ENCODE results near the gene NRP1.

NRP1 gene

DNA sequence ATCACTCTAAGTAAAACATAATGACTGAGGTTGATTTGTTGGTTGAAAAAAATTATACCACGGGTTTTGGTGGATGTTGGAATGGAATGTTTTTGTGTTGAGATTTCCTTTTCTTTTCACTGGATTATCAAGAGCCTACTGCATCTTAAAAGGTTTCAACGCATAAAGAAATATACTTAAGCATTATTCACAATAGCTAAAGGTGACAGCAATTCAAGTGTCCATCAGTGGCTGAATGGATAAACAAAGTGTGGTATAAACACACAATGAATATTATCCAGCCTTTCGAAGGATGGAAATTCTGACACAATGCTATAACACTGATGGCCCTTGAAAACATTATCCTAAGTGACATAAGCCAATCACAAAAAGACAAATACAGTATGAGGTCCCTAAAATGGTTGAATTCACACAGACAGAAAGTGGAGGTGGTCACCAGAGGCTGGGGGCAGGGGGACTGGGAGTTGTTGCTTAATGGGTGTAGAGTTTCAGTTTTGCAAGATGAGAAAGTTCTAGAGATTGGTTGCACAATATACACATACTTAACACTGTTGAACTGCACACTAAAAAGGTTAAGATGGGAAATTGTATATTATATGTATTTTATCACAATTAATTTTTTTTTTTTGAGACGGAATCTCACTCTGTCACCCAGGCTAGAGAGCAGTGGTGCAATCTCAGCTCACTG, 122.3 kb downstream of the NRP1 start:
- DNase-seq (ENCODE audit: low read depth) = no peak

DNA sequence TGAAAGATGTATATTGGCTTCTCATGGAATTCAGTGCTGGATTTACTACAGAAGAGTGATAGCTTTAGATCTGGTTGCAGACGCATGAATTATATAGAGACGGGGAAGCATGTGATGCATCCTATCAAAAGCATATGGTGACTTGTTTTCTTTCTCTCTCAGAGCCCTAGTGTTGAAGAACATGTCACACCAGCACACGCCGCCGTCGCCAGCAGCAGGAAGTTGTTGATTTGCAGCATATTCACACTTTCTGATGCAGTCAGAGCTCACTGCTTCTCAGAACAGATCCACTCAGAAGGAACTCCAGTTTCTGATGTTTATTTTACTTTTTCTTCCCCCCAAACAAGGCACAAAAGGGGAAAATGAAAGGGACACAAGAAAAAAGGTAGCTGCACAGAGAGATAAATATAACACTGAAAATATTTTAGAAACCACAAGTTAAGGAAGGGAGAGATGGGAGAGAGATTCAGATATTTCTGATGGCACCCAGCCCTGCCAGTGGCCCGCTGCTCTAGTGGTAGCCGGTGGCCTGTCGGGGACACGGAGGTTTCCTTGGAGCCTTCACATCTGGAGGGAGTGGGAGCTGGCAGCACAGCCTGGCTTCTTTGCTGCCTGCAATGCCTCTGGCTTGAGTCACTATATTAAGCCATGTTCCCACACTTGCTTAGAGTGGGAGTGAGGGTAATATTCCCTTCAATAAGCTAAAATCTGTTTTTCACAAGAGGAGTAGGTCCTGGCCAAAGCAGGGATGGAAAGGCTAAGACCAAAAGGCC, 123.2 kb downstream of the NRP1 start:
- DNase-seq (ENCODE audit: low read depth) = no peak

DNA sequence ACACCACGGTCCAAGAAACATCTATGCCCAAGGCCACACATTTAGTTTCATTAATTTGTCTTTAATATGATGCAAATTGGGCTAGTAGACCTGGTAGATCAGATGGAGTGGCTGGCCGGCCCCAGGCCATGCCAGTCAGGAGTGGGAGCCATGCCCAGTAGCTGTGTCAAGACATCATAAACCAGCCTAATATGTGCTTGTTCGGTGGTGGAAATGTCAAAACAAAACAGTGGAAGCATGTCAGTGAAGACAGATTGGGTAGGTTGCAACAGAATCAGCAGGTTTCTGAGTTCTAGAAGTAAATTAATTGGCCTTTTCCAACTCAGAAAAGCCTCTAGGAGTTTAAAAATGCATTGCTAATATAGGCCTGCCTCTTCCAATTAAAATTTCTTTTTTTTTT, 124.7 kb downstream of the NRP1 start:
- DNase-seq (ENCODE audit: low read depth) = no peak

DNA sequence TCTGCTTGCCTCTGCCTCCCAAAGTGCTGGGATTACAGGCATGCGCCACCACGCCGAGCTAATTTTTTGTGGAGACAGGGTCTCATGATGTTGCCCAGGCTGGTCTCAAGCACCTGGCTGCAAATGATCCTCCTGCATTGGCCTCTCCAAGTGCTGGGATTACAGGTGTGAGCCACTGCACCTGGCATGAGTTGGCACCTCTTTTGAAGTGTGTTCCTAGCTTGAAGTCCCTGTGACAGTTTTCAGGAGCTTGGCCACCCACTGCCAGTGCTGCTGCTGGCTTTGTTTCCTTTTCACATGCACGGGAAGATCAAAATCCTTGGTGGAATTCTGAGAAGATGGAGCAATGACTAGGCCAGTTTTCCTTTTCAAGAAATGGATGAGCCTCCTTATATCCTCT, 126.3 kb downstream of the NRP1 start:
- DNase-seq (ENCODE audit: low read depth) = no peak

DNA sequence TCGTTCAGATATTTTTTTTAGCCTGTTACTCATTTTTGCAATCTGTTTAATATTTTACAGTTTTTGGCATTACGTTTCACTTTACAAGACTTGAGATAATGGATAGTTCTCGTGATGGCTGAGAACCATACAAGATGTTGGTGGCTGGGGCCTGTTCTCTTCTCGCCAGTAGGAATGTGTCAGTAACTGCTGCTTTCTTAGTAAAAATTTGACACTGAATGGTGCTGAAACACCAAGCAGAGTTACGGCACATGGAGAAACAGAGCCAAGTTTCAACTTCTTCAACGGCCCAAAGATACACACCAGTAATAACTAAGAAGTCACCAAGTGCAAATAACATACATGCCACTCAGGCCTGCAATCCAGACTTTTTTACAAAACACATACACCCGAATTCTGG, 130.4 kb downstream of the NRP1 start:
- DNase-seq (ENCODE audit: low read depth) = no peak

DNA sequence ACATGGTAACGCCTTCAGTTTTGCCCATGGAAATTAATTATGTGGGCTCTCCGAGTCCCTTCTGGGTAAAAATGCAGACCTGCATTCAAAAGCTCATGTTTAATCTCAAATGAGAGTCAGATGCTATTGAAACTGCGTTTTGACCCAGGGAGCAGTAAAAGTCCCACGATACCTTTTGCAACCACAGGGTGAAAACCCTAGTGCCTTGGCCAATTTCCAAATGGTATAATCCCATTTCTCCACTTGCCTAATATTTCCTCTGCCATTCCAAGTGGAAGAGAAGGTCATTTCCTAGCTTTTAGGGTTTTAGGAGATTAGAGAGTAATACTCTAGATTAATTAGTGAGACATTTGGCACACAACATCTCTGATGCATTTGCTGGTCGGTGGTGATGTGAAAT, 132.5 kb downstream of the NRP1 start:
- DNase-seq (ENCODE audit: low read depth) = no peak

DNA sequence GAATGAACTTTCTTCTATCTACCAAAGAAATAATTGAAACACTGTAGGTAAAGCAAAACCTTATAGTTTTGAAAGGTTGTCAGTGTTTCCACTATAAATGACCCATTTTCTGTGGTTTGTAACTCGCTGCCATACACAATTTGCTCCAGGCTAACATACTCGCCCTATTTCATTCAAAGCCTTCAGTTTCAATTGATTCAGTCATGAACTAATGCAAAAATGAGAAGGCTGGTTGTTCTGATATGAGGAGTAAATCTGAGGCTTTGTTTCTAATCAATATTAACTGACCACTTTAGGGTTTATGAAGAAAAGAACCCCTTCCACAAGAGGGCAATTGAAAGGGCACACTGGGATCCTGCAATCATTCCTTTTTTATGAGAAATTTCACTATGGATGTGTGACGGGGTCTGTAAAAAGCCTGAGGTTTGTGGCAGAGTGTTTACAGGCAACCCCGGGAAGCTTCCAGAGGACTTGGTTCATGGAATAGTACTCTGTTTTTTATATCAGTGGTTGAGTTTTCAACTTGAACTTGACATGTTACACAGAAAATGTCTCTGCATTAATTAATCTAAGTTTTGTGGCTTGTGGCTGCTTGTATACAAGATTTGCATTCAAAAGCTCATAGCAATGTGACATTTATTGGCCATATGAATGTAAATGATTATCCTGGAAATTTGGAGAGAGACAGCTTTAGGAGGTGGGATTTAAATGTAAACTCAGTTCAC, 133.2 kb downstream of the NRP1 start:
- DNase-seq (ENCODE audit: low read depth) = no peak

DNA sequence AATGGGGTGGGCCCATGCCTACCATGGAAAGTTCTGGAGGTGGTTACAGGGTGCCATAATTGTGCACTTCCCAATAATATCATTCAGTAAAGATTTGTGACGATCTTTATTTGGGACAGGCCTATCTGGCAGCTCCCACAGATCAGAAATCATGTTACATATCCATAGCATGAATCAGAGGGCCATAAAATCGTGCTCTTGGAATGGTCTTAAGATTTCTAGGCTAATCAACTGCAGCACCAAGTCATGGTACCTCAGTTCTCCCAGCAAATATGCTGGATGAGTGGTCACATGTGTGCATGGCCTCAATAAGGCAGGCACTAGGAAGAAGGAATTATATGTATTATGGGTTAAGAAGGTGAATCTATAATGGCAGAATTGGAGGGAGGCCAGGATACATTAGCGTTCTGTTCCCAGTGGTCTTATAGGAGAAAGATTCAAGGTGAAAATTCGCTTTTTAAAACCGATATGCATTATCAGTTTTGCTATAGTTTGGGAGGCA, 134.7 kb downstream of the NRP1 start:
- no peak for DNase-seq (ENCODE audit: low read depth)

DNA sequence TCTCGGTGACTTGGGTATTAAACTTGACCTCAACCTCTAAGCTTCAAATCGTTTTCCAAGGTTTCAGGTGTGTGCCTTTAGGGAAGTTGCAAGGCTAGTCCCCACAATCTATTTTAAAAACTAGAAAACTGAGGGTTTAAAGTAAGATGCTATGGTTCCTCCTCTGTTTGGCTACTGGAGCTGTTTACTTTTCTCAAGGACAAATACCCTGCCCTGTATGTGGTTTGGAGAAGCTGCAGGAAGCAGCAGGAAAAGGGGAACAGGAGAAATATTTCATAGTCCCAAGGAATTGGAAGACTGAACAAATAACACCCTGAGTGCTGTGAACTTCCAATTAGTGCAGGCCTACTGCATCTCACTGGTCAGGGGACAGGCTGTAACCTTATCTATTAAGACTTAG, 135.9 kb downstream of the NRP1 start:
- DNase-seq (ENCODE audit: low read depth) = no peak

DNA sequence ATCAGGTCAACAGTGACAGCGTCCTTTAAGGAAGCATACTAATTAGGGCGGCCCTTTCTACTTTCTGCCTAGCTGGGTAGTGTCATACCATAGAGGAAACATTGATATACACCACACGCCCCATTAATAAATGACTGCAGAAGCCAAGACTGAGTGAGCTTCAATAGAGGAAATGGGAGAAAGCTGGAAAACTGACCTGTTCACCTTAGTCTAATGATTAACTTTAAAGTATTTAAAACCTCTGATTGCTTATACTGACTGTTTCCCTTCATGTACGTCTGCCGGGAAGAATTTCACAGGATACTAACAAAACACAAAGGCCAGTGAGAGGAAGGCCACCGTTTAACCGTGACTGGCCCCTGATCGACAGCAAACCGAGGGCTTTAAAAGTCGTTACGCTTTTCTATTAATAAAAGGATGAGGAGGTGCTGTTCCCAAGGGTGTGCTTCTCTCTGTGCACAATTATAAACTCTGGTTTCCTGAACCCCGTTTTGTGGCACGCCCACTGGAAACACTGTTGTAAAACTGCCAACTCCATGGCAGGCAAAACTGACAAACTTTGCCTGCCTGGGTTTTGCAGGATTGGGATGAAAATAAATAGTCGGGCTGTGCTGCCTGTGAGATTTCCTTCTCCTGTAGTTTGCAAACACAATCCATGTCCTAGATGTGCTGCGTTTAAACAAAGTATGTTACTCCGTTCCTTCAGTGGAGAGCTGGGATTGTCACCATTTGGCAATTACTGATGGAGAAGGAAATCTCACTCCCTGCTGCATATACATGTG, 137.6 kb downstream of the NRP1 start:
- no peak for DNase-seq (ENCODE audit: low read depth)

DNA sequence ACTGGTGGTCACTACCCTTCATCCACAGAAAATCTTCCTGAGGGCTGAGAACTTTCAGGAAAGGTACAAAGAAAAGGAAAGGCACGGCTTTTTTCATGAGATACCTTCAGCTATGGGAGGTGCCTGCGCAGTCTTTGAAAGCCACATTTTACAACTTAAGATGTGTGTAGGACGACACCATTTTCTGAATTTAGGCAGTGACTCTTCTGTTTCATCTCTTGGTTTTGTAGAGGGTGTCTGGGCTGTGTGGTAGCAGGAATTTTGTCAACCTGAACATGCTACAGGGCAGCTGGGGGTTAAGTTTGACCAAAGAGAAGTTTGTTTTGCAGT, 138.1 kb downstream of the NRP1 start:
- DNase-seq (ENCODE audit: low read depth) = no peak

DNA sequence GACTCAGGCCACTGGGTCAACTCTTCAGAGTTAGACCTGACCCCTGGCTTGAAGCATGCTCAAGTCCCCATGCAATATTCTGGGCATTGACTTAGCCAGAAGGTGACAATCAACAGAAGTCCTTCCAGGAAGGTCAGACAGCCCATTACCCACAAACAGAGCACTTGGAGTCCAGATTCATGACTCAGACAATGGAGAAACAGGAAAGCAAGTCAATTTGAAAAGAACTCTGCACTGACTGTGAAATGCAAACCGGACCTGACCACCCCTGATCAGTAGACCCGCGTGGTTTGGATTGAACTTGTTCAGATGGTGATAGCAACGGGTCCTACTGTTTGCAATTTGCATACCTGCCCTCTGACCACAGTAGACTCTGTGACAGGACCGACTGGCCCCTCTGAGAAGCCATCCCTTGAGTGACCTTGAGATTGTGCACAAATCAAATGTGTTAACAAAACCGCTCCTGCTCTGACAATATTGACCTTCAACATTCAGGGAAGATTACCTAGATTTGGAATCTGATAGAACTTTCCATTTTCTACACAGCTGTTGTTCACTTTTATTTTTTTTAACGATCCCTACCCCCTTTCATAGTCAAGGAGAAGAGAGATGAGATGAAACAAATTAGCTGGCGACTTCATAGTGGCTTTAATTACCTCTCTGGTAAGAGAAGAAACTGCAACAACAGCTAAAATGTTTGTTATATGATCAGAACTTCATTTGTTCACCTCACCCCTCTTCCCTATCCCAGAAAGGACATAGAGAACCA, 138.7 kb downstream of the NRP1 start:
- DNase-seq (ENCODE audit: low read depth) = no peak

DNA sequence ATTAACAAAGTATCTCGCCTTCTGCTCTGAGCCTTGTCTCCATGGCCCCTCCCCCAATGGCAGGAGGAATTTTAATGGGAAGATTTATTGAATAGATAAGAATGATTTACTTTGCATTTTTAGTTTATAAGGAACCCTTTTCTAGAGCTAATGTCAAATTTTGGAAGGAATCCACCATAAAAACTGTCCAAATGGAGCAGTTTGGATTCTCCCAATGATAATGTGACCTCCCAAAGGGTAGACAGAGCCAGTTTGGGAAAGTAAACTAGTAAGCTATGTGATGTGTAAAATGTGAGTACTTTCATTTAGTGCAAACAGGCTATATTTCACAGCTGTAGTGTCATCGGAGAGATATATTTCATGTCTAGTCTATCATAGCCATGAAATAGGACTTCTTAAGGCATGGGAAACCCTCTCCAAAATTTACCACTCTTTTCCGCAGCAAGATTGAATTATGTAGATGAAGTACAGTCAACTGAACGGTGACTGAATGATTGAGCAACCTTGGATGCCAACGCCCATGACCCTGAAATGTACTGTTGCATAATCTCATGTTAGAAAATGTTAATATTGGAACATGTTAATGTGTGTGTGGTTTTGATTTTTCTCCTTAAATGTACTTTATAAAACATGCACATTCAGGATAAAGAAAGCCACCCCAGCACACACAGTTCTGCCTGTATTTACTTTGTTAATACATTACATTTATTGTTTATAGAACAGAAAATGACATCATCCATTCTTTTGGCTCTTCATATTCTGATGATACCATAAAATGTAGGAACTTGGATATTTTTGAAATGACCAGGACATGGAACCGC, 140.6 kb downstream of the NRP1 start:
- DNase-seq (ENCODE audit: low read depth) = no peak

DNA sequence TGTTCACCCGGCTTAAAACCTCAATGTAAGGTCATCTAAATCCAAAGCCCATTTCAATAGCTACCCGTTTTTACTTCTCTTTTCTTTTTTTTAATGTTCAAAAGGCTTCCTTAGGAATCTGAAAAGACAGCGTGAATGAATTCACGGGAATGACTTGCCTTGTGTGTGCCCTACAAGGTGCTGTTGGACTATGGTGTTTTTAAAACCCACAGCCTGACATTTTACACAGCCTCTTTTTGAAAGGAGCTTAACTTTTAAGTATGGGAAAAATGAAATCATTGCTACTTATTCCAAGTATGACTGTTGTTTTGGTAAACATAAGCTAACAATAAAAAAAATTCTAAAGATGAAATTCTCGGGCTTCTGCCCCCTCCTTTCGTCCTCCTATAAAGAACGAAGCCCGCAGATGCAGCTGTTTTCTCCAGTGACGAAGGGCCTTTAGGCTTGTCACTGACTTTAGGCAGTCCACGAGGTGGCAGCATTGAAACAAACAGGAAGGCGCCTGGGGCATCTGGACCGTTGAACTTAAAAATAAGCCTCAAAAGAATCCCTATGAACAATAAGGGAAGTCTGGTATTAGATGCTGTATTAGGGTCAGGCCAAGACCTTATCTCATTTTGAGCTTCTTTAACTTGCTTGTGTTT, 141.3 kb downstream of the NRP1 start:
- peak; percentile 18 for DNase-seq (ENCODE audit: low read depth)

DNA sequence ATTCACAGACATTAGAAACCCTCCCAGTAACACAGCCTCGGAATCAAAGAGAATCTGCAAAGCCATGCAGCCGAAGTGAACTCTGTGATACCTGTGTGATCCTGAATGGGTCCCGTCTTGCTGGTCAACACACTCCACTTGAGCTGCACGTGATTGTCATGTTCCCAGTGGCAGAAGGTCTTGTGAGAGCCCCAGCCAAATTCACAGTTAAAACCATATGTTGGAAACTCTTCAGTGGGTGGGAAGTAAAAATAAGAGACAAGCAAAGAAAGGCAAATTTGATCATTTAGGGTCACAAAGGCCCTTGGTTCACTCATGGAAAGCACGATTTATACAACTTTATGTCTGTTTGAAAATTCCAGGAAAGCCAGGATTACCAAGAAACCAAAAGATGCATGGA, 142.3 kb downstream of the NRP1 start:
- no peak for DNase-seq (ENCODE audit: low read depth)

DNA sequence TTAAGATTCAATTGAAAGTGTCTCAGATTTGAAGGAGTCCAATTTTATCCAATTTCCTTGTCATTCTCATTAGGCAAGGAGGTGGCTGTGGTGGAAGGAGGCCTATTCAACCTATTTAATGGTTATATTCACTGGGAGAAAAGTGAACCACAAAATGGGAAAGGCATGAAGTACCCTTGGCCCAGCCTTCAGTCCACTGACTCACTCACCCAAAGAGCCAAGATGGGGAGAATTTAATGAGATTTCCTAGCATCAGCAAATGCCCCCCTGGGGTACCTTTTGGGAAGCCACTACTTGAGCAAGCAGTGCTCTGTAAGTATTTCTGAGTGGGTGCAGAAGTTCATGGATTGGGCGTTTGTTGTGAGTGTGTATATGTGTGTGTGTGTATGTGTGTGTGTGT, 144.1 kb downstream of the NRP1 start:
- DNase-seq (ENCODE audit: low read depth) = no peak

DNA sequence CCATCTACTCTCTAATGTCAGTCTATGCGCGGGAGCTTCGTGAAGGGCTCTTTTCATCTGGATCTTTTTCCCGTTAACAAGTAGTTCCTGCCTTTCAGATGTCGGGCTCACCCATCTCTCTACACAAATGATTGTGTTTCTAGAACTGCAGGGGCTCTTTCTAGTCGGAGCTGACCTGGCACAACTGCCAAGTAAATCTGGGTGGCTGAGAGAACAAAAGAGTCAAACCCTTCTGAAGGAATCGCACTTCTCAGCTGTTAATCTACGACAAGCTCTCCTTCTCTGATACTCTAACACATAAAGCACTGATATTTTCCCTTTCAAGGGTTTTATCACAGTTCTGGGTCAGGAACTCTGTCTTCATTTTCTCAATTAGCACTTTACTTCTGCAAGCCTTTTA, 144.7 kb downstream of the NRP1 start:
- no peak for DNase-seq (ENCODE audit: low read depth)

DNA sequence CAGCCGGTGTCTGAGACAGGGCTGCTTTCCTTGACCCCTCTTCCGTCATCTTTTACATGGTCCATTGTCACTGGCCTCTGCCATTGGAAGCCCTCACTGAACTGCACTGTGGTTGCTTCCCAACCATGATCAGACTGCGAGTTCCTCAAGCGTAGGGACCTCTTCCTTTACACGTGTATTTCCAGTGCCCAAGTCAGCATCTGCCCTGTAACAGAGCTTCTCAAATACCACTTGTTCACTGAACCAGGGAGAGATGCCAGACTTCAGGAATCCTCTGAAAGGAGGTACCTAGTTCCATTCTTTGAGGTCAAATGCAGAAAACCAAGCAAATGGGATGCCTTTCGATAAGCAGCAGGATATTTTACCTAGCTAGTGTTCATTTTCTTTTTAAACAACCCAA, 145.1 kb downstream of the NRP1 start:
- no peak for DNase-seq (ENCODE audit: low read depth)

DNA sequence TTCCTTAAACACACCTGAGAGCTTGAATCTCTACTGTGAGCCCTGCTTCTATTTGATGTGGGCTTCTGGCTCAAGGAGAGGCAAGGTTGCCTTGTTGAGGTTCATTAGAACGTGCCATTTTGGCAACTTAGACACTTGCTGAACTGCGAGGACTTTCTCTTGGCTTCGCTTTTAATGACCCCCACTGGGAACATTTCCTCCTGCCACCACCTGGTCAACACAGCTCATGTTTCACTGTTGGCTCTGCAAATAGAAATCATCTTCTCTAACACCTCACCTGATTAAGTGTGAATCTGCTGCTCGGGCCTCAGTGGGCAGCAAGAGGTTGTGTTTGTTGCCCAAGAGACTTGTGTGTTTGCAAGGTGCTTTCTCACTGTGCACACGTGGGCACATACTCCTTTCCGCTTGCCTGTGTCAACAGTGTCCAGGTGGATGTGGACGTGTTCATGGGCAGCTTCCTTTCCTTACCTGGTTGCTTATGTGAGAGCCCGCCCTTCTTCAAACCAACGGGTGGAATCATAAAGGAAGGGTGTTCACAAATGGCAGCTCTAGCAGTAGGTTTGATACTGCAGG, 147.0 kb downstream of the NRP1 start:
- no peak for DNase-seq (ENCODE audit: low read depth)

DNA sequence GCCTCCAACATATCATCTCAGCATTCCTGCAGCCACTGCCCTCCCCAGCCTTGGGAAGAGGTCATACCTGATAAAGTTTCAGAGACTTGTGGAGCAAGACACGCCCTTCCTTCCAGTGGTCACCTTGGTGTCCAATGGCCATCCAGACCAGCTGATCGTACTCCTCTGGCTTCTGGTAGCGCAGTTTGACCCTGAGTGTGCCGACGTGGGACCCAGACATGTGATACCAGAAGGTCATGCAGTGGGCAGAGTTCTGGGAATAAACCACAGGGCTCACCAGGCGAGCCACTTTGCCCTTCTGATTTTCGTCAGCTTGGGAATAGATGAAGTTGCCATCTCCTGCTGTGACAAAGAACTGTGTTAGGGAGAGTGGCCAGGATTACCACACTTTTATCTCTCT, 148.3 kb downstream of the NRP1 start:
- DNase-seq (ENCODE audit: low read depth) = no peak
